Lower leg skin (tissue), 4 donors: ENCODE measurements around the gene TMUB2. TPM values are rescaled to one million over a fixed set of nuclear protein-coding genes. Genes with fewer than 3 reads are reported as not detected.
"Not testable (repeated sequence)": the region's sequence is repeated elsewhere in the genome, so short reads cannot be mapped to it uniquely, and the experiment has no call there.

ENCODE experiments used
- DNase-seq, 2 donors: peaks; one replicate each; pipeline ENCODE4 v3.0.0-alpha.2; 2019; ENCODE audit warnings: low spot score in 2 of 2
- H3K4me3 ChIP-seq: fragments of 200-600 bp; sonication (generic); 2 replicates; pipeline ENCODE4 v1.5.1; 2017; ENCODE audit warnings: mild to moderate bottlenecking, low read depth; ENCODE audit not compliant: poor library complexity, severe bottlenecking
- POLR2A ChIP-seq, 2 donors: fragments of 450-650 bp; IDR thresholded peaks; one replicate each; pipeline ENCODE4 v1.6.1; 2016 to 2017; ENCODE audit warnings: antibody characterized with exemption in 2 of 2, mild to moderate bottlenecking in 1 of 2, moderate library complexity in 1 of 2
- WGBS, 2 donors: methylation state at CpG; one replicate each; pipeline ENCODE4 v1.1.5; 2018; 5-methylcytosine and 5-hydroxymethylcytosine counted together
- intact Hi-C: fragments of 100-400 bp; cut with DNase I; formaldehyde crosslinking; loops from one replicate; pipeline ENCODE4 v1.15.0; 2023; ENCODE audit warnings: low total_unique reads
- total RNA-seq, 4 donors: library from RNA; depleted of rRNA; stranded (reverse); fragments of >200 nt; gene quantifications; one replicate each; pipeline ENCODE4 v1.1.0, GENCODE V29; 2016
- TF ChIP-seq, protein P1 (sequence below), 3 donors: fragments of 450-650 bp; IDR thresholded peaks; one replicate each; pipeline ENCODE4 v1.5.1; 2016; ENCODE audit warnings: antibody characterized with exemption in 3 of 3, mild to moderate bottlenecking in 3 of 3, moderate library complexity in 2 of 3

TMUB2 gene
- total RNA-seq, 4 donors from 2014 or later = 23.4 to 44.5 (median 34.8) TPM

DNA sequence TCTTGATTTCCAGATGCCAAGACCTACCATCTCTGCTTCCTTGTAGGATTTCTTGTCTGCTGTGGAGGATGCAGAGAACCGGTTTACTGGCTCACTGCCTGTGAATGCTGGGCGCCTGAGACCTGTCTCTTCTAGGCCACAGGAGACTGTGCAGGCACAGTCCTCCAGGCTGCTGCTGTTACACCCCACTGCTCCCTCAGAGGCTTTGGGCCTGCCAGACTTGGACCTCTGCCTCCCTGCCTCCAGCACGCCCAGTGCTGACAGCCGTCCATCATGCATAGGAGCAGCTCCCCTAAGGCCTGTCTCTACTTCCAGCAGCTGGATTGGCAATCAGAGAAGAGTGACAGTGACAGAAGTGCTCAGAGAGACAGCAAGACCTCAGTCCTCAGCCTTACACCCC, 39.0 kb upstream of the TMUB2 start:
- H3K4me3 ChIP-seq = no peak overlapping the region
- 75 to 80% methylated on average over 4 of the region's 4 CpGs for WGBS, 2 donors
- intact Hi-C loops = no loop called here
- no peak for TF ChIP-seq POLR2A (IDR thresholded peaks at IDR 0.05)
- TF ChIP-seq, protein P1, sequence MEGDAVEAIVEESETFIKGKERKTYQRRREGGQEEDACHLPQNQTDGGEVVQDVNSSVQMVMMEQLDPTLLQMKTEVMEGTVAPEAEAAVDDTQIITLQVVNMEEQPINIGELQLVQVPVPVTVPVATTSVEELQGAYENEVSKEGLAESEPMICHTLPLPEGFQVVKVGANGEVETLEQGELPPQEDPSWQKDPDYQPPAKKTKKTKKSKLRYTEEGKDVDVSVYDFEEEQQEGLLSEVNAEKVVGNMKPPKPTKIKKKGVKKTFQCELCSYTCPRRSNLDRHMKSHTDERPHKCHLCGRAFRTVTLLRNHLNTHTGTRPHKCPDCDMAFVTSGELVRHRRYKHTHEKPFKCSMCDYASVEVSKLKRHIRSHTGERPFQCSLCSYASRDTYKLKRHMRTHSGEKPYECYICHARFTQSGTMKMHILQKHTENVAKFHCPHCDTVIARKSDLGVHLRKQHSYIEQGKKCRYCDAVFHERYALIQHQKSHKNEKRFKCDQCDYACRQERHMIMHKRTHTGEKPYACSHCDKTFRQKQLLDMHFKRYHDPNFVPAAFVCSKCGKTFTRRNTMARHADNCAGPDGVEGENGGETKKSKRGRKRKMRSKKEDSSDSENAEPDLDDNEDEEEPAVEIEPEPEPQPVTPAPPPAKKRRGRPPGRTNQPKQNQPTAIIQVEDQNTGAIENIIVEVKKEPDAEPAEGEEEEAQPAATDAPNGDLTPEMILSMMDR (IDR thresholded peaks at IDR 0.05) = no peak
- no peak for DNase-seq

DNA sequence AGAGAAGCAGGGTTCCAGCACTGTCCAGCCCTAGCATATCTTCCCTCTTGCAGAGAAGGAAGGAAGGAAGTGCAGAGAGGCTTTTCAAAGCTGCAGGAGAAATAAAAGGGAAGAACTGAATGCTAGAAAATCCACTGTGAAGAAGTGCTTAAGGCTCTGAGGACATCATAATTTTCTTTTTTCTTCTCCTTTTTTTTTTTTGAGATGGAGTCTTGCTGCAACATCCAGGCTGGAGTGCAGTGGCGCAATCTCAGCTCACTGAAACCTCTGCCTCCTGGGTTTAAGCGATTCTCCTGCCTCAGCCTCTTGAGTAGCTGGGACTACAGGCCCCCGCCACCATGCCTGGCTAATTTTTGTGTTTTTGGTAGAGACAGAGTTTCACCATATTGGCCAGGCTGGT, 37.7 kb upstream of the TMUB2 start:
- intact Hi-C loops, H3K4me3 ChIP-seq, DNase-seq: not testable (repeated sequence)
- WGBS, 2 donors = 94 to 97% methylated on average over 3 of the region's 3 CpGs

DNA sequence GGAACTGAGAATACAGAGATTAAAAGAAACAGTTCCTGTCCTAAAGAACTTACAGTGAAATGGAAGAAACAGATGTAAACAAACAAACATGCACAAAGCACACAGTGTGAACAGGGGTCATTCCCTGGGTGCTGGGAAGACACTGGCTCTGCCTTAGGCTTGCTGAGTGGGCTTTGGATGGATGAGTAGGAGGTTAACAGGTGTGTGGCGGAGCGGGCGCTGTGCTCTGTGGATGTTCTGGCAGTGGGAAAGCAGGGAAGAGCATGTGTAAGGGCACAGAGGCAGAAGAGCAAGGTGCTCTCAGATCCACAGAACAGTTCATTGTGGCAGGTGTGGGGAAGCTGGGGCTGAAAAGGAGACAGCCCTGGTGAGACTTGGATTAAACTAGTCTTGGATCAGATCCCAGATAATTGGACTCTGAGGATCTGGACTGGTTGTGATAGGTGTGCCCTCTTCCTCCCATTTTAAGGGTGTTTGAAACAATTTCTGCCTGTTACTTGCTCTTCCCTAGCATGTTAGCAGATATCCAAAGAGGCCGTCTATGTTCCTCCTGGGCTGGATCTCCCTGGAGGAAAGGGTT, 36.9 kb upstream of the TMUB2 start:
- no peak for TF ChIP-seq POLR2A (IDR thresholded peaks at IDR 0.05)
- TF ChIP-seq, protein P1 (IDR thresholded peaks at IDR 0.05) = no peak
- H3K4me3 ChIP-seq = no peak overlapping the region
- WGBS, 2 donors = 94 to 96% methylated on average over 4 of the region's 4 CpGs
- DNase-seq = no peak
- intact Hi-C loops = no loop called here

DNA sequence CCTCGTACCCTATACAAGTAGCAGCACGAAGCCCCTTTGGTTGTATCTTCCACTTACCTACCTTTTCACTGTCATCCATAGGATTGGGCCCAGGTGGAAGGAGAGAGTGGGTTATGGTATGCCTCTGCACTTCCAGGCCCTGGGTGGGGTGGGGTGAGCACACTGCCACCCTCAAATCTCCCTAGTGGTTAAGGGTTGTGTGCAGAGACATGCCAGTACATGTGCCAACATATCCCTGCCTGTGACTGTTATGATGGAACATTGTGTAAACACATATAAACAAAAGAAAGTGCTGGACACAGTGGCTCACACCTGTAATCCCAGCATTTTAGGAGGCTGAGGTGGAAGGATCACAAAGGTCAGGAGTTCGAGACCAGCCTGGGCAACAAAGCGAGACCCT, 33.9 kb upstream of the TMUB2 start:
- no peak for TF ChIP-seq POLR2A (IDR thresholded peaks at IDR 0.05)
- TF ChIP-seq, protein P1 (IDR thresholded peaks at IDR 0.05) = no peak
- intact Hi-C loops = no loop called here
- DNase-seq = no peak
- H3K4me3 ChIP-seq = no peak overlapping the region
- 95% methylated on average over 4 of the region's 4 CpGs for WGBS, 2 donors

DNA sequence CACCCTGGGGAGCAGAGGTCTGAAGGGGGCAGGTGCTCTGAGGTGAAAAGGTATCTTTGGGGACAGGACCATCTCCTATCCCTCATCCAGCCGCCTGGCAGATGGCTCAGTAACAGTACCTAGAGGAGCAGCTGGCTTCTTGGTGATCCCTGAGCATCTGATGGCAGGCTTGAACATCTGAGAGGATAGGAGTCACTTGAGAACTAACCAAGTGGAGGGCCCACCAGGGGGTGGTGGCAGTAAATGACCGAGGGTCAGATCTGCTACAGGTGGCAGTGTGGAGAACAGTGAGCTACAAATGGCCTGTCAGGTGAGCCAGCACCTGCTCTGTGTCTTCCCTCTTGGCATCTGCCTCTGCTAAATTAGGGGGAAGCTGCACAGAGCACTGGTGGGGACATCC, 31.3 kb upstream of the TMUB2 start:
- 86 to 90% methylated on average over 2 of the region's 2 CpGs for WGBS, 2 donors
- intact Hi-C loops = no loop called here
- no peak overlapping the region for H3K4me3 ChIP-seq
- TF ChIP-seq, protein P1 (IDR thresholded peaks at IDR 0.05) = no peak
- TF ChIP-seq POLR2A (IDR thresholded peaks at IDR 0.05) = no peak
- no peak for DNase-seq

DNA sequence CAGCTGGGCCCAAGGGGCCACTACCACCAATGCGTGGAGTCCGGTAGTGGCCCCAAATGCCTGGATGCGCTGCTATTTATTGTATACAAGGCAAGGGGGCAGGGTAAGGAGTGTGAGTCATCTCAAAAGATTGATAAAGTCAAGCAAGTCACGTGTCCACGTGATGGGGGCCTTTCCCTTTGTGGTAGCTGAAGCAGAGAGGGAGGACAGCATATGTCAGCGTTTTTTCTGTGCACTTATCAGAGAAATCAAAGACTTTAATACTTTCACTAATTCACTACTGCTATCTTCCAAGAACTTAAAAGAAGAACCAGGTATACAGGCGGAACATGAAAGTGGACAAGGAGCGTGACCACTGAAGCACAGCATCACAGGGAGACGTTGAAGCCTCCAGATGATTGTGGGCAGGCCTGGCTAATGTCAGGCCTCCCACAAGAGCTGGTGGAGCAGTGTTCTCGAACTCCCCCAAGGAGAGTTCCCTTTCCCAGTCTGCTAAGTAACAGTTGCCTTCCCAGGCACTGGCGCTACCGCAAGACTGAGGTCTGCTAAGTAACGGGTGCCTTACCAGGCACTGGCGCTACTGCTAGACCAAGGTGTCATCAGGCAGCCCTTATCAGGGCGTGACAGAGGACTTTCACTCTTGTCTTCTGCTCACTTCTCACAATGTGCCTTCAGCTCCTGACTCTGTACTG, 27.1 kb upstream of the TMUB2 start:
- intact Hi-C loops = no loop called here

More for the DNA sequence above, 27.1 kb upstream of the TMUB2 start:
- H3K4me3 ChIP-seq = no peak overlapping the region
- no peak for DNase-seq
- no peak for TF ChIP-seq POLR2A (IDR thresholded peaks at IDR 0.05)
- TF ChIP-seq, protein P1 (IDR thresholded peaks at IDR 0.05) = no peak
- WGBS, 2 donors = 86 to 91% methylated on average over 15 of the region's 15 CpGs
